GM13976 (cell line): ENCODE data around the gene WDR46.
A peak's percentile ranks its signal among the peaks of the same experiment; 100 is the strongest.

Experiments used
- DNase-seq: peaks from one replicate; pipeline ENCODE4 v3.0.0; 2012; ENCODE audit warnings: low spot score
- CTCF ChIP-seq: IDR thresholded peaks from 2 replicates; pipeline ENCODE4 v1.5.1; 2012; ENCODE audit warnings: borderline replicate concordance, mild to moderate bottlenecking; ENCODE audit not compliant: insufficient read depth; ENCODE audit errors: extremely low read depth, missing control alignments, control extremely low read depth
- in situ Hi-C: fragments of 300-500 bp; cut with MboI; formaldehyde crosslinking; loops from one replicate; pipeline ENCODE4 v1.12.0; 2022; ENCODE audit warnings: low sequenced_read_pairs, mixed read lengths, inconsistent platforms; ENCODE audit not compliant: unreplicated experiment

The WDR46 gene

GRCh38 chr6:33301877-33302276, 12.8 kb upstream of the WDR46 start:
- DNase-seq: no peak
- in situ Hi-C loops: no loop called here
- TF ChIP-seq CTCF: no peak

GRCh38 chr6:33299237-33299944, 10.4 kb upstream of the WDR46 start:
- peak; percentile 86 for TF ChIP-seq CTCF
- peak; percentile 94 for DNase-seq
- in situ Hi-C loops: no loop called here

- in situ Hi-C loops: no loop called here
- no peak for TF ChIP-seq CTCF
- DNase-seq: peak; percentile 76
These were observed 9.8 kb upstream of the WDR46 start, which contains the start of gene RGL2 for GRCh38 chr6:33298773-33299236. RGL2 (minus strand) TSS chr6:33298942; CDS start chr6:33298610, 332 bp downstream.

GRCh38 chr6:33297956-33298772, 9.1 kb upstream of the WDR46 start:
- in situ Hi-C loops: no loop called here
- no peak for TF ChIP-seq CTCF
- peak; percentile 89 for DNase-seq

- in situ Hi-C loops: no loop called here
- DNase-seq: peak; percentile 68
- no peak for TF ChIP-seq CTCF
These were observed 8.4 kb upstream of the WDR46 start for GRCh38 chr6:33297406-33297955.

GRCh38 chr6:33296797-33297405, 7.9 kb upstream of the WDR46 start:
- no peak for DNase-seq
- in situ Hi-C loops: no loop called here
- no peak for TF ChIP-seq CTCF
